Lung (tissue), 16 donors: ENCODE results near the gene MECR. TPM values are rescaled to one million over a fixed set of nuclear protein-coding genes. Genes with fewer than 3 reads are reported as not detected.

Source experiments
- ATAC-seq: fragments of 200-7000 bp; cut with Tn5 transposase; one replicate; pipeline ENCODE4 v1.9.1; 2020; ENCODE audit warnings: moderate number of reproducible peaks; ENCODE audit not compliant: insufficient read depth, low FRiP score
- DNase-seq, 3 donors: peaks; one replicate each; pipeline ENCODE4 v3.0.0-alpha.2; 2013 to 2017
- H3K27ac ChIP-seq, 2 donors: one replicate each; pipeline ENCODE4 v1.5.1; 2013; ENCODE audit warnings: mild to moderate bottlenecking in 2 of 2, moderate library complexity in 2 of 2, control low read depth in 1 of 2, inconsistent platforms in 1 of 2, low read depth in 1 of 2, low read length in 1 of 2
- H3K27me3 ChIP-seq, 3 donors: one replicate each; pipeline ENCODE4 v1.5.1; 2013; ENCODE audit warnings: low read length in 2 of 3; ENCODE audit not compliant: control insufficient read depth in 3 of 3, insufficient read depth in 3 of 3
- H3K36me3 ChIP-seq, 4 donors: one replicate each; pipeline ENCODE4 v1.5.1; 2013; ENCODE audit warnings: low read length in 4 of 4, mild to moderate bottlenecking in 1 of 4, moderate library complexity in 1 of 4; ENCODE audit not compliant: control insufficient read depth in 4 of 4, insufficient read depth in 4 of 4
- H3K4me1 ChIP-seq, 5 donors: one replicate each; pipeline ENCODE4 v1.5.1; 2013; ENCODE audit warnings: low read length in 5 of 5, mild to moderate bottlenecking in 2 of 5, moderate library complexity in 1 of 5; ENCODE audit not compliant: control insufficient read depth in 5 of 5, insufficient read depth in 5 of 5
- H3K4me3 ChIP-seq: one replicate; pipeline ENCODE4 v1.5.1; 2013; ENCODE audit warnings: mild to moderate bottlenecking, control low read depth, moderate library complexity
- H3K9ac ChIP-seq, 2 donors: one replicate each; pipeline ENCODE4 v1.5.1; 2013; ENCODE audit warnings: low read length in 2 of 2, control low read depth in 1 of 2; ENCODE audit not compliant: insufficient read depth in 1 of 2
- H3K9me3 ChIP-seq, 4 donors: one replicate each; pipeline ENCODE4 v1.5.1; 2013; ENCODE audit warnings: low read length in 3 of 4, mild to moderate bottlenecking in 1 of 4, moderate library complexity in 1 of 4; ENCODE audit not compliant: control insufficient read depth in 4 of 4, insufficient read depth in 3 of 4
- CTCF ChIP-seq: IDR thresholded peaks from 2 replicates; pipeline ENCODE4 v1.5.1; 2012; ENCODE audit warnings: mild to moderate bottlenecking; ENCODE audit errors: control extremely low read depth, extremely low read depth
- WGBS, 2 donors: extraction: QIAGEN DNeasy Blood & Tissue Kit; methylation state at CpG; one replicate each; pipeline ENCODE4 v1.1.7; 2013; 5-methylcytosine and 5-hydroxymethylcytosine counted together
- long read RNA-seq, 5 donors: transcript quantifications; one replicate each; lab custom pipeline, GENCODE V29; 2026
- polyA plus RNA-seq, 2 donors: library from polyadenylated mRNA; stranded (reverse); fragments of 200-250 nt; gene quantifications; one replicate each; pipeline ENCODE4 v1.2.1, GENCODE V29; 2013
- total RNA-seq, 2 donors: library from RNA; depleted of rRNA in 1 of 2; stranded (reverse); fragments of >200 nt in 1 of 2; gene quantifications; one replicate each; pipeline ENCODE4 v1.2.1, GENCODE V29; 2014 to 2021
- donor health status: control.
- donor health status: control.
- donor health status: Bipolar disorder and iron deficiency.
- donor health status: healthy.
- donor health status: DM: yes; HTN: yes; CAD: no.

MECR gene
- total RNA-seq (10 to 100 TPM; 18.0 to 30.1 TPM), polyA plus RNA-seq (10 to 100 TPM; 20.1 to 26.2 TPM)
- long read RNA-seq, donor 1, transcript MECR-201 (10 exons, 1,353 nt): major isoform, 8 of 10 reads
- long read RNA-seq, donor 1, partial matches to known transcripts: 0 of 10 reads
- long read RNA-seq, donor 1, other reads (novel, unspliced or antisense): 0 of 10 reads
- long read RNA-seq, donor 2, partial matches to known transcripts: 0 of 1 reads
- long read RNA-seq, donor 2, other reads (novel, unspliced or antisense): 0 of 1 reads
- long read RNA-seq, donor 3, partial matches to known transcripts: 0 of 3 reads
- long read RNA-seq, donor 3, other reads (novel, unspliced or antisense): 0 of 3 reads
- long read RNA-seq, donor 4: 0 reads
- long read RNA-seq, donor 5, partial matches to known transcripts: 0 of 5 reads
- long read RNA-seq, donor 5, other reads (novel, unspliced or antisense): 0 of 5 reads

DNA sequence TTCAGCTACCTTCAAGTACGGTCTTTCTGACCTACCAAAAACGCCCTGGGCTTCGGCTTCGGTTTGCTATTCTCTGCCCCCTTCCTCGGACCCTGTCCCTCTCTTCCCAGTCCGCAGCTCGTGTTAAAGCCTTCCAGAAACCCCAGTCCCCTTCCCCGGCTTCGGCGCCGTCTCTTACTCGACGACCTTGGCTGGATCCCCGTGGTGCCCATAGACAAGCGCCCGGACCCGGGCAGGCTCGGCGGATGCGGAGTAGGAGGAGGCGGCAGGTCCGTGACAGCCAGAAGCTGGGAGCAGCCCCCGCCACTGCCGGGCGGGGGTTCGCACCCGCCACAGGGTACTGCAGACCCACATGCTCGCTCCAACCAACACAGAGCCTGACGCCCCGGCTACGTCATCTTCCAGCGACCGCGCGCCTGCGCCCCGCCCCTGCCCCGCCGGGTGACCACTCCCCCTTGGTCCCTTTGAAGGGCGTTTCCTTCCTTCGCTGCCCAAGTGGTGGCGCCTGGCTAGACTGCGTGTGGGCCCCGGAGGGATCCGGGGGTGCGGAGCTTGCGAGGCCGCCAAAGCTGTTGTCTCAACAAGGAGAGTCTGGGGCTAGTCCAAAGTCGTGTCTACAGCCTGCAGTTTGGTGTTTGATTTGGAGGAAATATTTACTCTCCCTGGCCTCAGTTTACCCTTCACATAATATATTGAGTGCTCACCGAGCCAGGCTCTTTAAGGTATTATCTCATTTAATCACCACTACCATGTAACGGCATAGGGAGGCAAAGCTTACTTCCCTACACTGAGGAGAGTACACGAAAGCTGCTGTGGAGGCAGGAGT is at the start of gene MECR:
TSS of gene MECR (minus strand) at position 382 of the 826 bp plus-strand sequence. CDS start at position 354, 28 bp downstream.
- H3K4me3 ChIP-seq: peak within 1 kb of the TSS; percentile 84
- H3K4me1 ChIP-seq: peaks cover 0 to 9% (median 6%) of the 10 kb centered on the region in 5 donors
- DNase-seq (peak; percentile 95 to 98 (median 97)), ATAC-seq (peak; percentile 98)
- H3K27me3 ChIP-seq: peaks cover 0 to under 1% (median 0%) of the 10 kb centered on the region in 3 donors
- WGBS, 2 donors: 3% methylated on average over 50 to 52 of the region's 52 CpGs
- H3K9ac ChIP-seq: peak within 1 kb of the TSS; percentile 72 to 89
- H3K36me3 ChIP-seq: peaks cover 0 to 2% (median 0%) of the 10 kb centered on the region in 4 donors
- H3K27ac ChIP-seq: peak within 1 kb of the TSS; percentile 74 to 82
- H3K9me3 ChIP-seq: no peaks in the 10 kb centered on the region
- TF ChIP-seq CTCF: peak; percentile 3

DNA sequence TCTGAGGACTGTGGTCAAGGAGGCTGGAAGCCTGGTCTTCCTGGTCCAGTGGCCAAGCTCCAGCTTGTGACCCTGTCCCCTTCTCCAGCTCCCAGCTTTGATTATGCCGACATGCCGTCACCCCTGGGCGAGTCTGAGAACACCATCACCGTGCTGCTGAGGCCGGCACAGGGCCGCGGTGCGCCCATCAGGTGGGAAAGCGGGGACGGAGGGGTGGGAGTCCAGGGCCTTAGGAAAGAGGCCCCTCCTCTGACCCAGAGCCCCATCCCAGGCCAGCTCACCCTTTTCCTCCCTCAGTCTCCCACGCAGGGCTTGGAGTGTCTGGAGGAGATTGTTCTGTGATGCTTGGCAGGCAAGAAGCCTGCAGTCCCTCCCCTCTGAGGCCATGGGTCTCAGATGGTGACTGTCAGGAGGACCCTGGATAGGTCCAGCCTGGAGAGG is 49.2 kb upstream of the MECR start:
- no peak overlapping the region for H3K27ac ChIP-seq
- H3K9me3 ChIP-seq: no peaks in the 10 kb centered on the region
- no peak for TF ChIP-seq CTCF
- DNase-seq: no peak
- ATAC-seq: no peak
- no peak overlapping the region for H3K9ac ChIP-seq
- H3K36me3 ChIP-seq: peaks cover 0 to 8% (median under 1%) of the 10 kb centered on the region in 4 donors
- H3K4me3 ChIP-seq: no peak overlapping the region
- peaks cover 0 to 11% (median 4%) of the 10 kb centered on the region in 5 donors for H3K4me1 ChIP-seq
- 93 to 94% methylated on average over 11 of the region's 11 CpGs for WGBS, 2 donors
- no peaks in the 10 kb centered on the region for H3K27me3 ChIP-seq

- H3K9me3 ChIP-seq: no peaks in the 10 kb centered on the region
- H3K27ac ChIP-seq: no peak overlapping the region
- ATAC-seq (no peak), DNase-seq (peak in 1 of 3 donors; percentile 7)
- H3K4me1 ChIP-seq: peaks cover 0 to 11% (median 4%) of the 10 kb centered on the region in 5 donors
- no peak for TF ChIP-seq CTCF
- no peak overlapping the region for H3K9ac ChIP-seq
- peaks cover 0 to 8% (median under 1%) of the 10 kb centered on the region in 4 donors for H3K36me3 ChIP-seq
- WGBS, 2 donors: 94 to 96% methylated on average over 13 of the region's 13 CpGs
- H3K4me3 ChIP-seq: no peak overlapping the region
- H3K27me3 ChIP-seq: no peaks in the 10 kb centered on the region
Observed at GRCh38 chr1:29279406-29279805, 48.7 kb upstream of the MECR start.
